HepG2 (cell line): ENCODE measurements around the gene FBF1. TPM values are rescaled to one million over a fixed set of nuclear protein-coding genes. Genes with fewer than 3 reads are reported as not detected.

Experiments
- KIAA2018 ChIP-seq: sonication (generic); formaldehyde crosslinking; IDR thresholded peaks from 2 replicates; pipeline ENCODE4 v1.5.0; 2020; ENCODE audit warnings: mild to moderate bottlenecking, missing genetic modification reagents, borderline replicate concordance
- polyA plus RNA-seq, 8 experiments: library from polyadenylated mRNA; depleted of rRNA in 3 of 8; stranded (reverse) in 7 of 8; unstranded in 1 of 8; fragments of >200 nt; fragmentation: Illumina TruSeq in 4 of 8; extraction: Trizol in 4 of 8; gene quantifications; 2 replicates each; pipeline versions ENCODE4 v1.2.1 to v1.2.3, GENCODE V29; 2011 to 2016; ENCODE audit warnings: low read depth in 4 of 8, missing spikeins in 1 of 8, mixed read lengths in 1 of 8; ENCODE audit not compliant: insufficient read depth in 1 of 8
- total RNA-seq, 5 experiments: library from RNA; depleted of rRNA; stranded (reverse); fragments of >200 nt; fragmentation: Illumina TruSeq; extraction: Trizol; gene quantifications; 2 replicates each; pipeline ENCODE4 v1.2.3, GENCODE V29; 2016; ENCODE audit warnings: low read depth in 1 of 5
- TF ChIP-seq, protein P1 (sequence below): sonication (generic); formaldehyde crosslinking; IDR thresholded peaks from 2 replicates; pipeline ENCODE4 v1.4.0; 2020; ENCODE audit warnings: mild to moderate bottlenecking, missing genetic modification reagents

FBF1 gene
- total and polyA plus RNA-seq, 2 of the 13 experiments (the other 11 are each of a cell fraction or from before 2014, with no cell fraction given), result 2.4 to 8.1 TPM

DNA sequence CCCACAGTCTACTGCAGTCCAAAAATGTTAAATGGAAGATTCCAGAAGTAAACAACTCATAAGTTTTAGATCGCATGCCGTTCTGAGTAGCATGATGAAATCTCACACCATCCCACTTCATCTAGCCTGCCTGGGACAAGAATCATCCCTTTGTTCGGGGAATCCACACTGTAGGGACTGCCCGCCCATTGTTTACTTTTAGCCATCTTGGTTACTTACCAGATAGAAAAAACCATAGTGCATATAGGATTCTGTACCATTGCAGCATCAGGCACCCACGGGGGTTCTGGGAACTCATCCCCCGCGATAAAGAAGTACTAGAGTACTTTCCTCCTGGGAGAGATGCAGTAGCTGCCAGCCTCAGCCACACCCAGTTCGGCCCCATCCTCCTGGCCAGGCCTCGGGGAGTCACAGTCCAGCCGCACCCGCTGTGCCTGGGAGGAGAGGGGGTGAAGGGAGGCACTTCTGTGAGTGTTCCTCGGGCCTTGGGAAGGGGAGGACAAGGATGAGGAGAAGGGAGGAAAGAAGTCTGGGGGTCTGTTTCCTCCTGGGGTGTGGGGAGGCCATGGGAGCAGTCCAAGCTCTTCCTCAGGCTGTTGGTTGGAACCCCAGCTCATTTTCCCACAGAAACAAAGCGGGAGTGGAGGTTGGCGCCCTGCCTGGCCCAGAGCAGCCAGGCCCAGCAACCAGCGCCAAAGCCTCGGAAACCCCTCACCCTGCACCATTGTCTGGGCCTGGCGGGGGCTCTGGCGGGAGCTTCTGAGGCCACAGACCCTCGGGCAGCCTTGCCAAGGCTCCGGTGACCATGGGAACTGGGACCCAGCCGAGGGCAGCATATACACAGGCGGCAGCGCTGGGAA, 71.3 kb downstream of the FBF1 start (continued):
- TF ChIP-seq KIAA2018 (CRISPR knock-in tag), result no peak
- TF ChIP-seq, protein P1, sequence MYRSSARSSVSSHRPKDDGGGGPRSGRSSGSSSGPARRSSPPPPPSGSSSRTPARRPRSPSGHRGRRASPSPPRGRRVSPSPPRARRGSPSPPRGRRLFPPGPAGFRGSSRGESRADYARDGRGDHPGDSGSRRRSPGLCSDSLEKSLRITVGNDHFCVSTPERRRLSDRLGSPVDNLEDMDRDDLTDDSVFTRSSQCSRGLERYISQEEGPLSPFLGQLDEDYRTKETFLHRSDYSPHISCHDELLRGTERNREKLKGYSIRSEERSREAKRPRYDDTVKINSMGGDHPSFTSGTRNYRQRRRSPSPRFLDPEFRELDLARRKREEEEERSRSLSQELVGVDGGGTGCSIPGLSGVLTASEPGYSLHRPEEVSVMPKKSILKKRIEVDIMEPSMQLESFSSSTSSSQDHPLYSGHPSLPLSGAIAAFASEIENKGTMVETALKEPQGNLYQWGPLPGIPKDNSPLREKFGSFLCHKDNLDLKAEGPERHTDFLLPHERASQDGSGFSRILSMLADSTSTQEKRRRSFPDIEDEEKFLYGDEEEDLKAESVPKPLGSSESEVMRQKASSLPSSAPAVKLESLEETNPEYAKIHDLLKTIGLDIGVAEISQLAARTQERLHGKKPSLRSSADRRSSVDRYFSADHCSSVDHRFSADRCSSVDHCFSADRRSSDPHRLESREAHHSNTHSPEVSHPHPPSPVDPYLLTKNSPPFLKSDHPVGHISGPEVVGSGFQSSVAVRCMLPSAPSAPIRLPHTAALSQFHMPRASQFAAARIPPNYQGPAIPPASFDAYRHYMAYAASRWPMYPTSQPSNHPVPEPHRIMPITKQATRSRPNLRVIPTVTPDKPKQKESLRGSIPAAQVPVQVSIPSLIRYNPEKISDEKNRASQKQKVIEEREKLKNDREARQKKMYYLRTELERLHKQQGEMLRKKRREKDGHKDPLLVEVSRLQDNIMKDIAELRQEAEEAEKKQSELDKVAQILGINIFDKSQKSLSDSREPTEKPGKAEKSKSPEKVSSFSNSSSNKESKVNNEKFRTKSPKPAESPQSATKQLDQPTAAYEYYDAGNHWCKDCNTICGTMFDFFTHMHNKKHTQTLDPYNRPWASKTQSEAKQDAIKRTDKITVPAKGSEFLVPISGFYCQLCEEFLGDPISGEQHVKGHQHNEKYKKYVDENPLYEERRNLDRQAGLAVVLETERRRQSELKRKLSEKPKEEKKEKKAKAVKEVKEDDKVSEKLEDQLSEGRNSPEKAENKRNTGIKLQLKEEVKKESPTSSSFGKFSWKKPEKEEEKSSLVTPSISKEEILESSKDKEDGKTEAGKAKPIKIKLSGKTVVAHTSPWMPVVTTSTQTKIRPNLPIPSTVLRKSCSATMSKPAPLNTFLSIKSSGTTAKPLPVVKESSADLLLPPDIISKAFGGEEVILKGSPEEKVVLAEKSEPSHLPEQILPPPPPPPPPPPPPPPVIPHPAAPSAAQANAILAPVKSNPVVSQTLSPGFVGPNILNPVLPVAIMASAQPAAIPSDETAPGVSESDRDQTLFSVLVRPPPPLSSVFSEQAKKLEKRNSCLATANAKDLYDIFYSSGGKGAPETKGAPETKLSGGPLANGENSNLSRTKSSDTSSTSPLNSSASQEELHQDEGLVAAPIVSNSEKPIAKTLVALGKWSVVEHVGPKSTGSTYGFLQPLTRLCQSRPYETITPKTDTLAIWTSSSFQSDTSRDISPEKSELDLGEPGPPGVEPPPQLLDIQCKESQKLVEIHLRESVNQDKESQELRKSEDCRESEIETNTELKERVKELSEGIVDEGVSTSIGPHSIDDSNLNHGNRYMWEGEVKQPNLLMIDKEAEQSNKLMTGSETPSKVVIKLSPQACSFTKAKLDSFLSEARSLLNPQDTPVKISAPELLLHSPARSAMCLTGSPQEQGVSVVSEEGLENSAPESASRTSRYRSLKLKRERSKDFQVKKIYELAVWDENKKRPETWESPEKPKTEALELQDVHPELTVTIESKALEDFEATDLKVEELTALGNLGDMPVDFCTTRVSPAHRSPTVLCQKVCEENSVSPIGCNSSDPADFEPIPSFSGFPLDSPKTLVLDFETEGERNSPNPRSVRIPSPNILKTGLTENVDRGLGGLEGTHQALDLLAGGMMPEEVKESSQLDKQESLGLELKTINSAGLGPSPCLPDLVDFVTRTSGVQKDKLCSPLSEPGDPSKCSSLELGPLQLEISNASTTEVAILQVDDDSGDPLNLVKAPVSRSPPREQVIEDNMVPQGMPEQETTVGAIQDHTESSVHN (CRISPR knock-in tag), result 0 out of 2 replicates have a peak, but pooled peaks have one; percentile 47
